Gastroesophageal sphincter (tissue), 3 donors: ENCODE results near the gene PRDM16.

Experiments used
- EP300 ChIP-seq: sonication (generic); formaldehyde crosslinking; IDR thresholded peaks from one replicate; pipeline ENCODE4 v1.6.1; 2017; ENCODE audit warnings: antibody characterized with exemption, mild to moderate bottlenecking
- TF ChIP-seq, protein P1 (sequence below), 4 experiments: fragments of 200-600 bp in 2 of 4; fragments of 450-650 bp in 2 of 4; sonication (generic) in 1 of 4; IDR thresholded peaks; one replicate each; pipeline ENCODE4 v1.5.1; 2017 to 2019; ENCODE audit warnings: antibody characterized with exemption in 4 of 4, mild to moderate bottlenecking in 2 of 4, moderate library complexity in 2 of 4

GRCh38 chr1:3230553-3230952, 161.6 kb downstream of the PRDM16 start:
- TF ChIP-seq EP300: no peak
- TF ChIP-seq, protein P1, sequence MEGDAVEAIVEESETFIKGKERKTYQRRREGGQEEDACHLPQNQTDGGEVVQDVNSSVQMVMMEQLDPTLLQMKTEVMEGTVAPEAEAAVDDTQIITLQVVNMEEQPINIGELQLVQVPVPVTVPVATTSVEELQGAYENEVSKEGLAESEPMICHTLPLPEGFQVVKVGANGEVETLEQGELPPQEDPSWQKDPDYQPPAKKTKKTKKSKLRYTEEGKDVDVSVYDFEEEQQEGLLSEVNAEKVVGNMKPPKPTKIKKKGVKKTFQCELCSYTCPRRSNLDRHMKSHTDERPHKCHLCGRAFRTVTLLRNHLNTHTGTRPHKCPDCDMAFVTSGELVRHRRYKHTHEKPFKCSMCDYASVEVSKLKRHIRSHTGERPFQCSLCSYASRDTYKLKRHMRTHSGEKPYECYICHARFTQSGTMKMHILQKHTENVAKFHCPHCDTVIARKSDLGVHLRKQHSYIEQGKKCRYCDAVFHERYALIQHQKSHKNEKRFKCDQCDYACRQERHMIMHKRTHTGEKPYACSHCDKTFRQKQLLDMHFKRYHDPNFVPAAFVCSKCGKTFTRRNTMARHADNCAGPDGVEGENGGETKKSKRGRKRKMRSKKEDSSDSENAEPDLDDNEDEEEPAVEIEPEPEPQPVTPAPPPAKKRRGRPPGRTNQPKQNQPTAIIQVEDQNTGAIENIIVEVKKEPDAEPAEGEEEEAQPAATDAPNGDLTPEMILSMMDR (IDR thresholded peaks at IDR 0.05): no peak
